BJ (cell line): ENCODE measurements around the gene RHOV. TPM values are rescaled to one million over a fixed set of nuclear protein-coding genes. Genes with fewer than 3 reads are reported as not detected.

Source experiments
- CTCF ChIA-PET: fragments of 350-600 bp; formaldehyde crosslinking; extraction: SDS; loops from one replicate; lab custom pipeline; 2021; ENCODE audit warnings: antibody characterized with exemption, inconsistent platforms; lab: Yijun Ruan, JAX
- POLR2A ChIA-PET: fragments of 300-600 bp; sonication (Branson Sonifier 250); formaldehyde crosslinking; extraction: SDS; loops from one replicate; lab custom pipeline; 2021; ENCODE audit warnings: antibody characterized with exemption; lab: Charles Lee
- DNase-seq: peaks from one replicate; pipeline ENCODE4 v3.0.0-alpha.2; 2011; ENCODE audit warnings: low read depth
- H3K27me3 ChIP-seq: 2 replicates; pipeline ENCODE4 v1.6.0; 2011; ENCODE audit warnings: low read length; ENCODE audit not compliant: control insufficient read depth, insufficient read depth
- H3K36me3 ChIP-seq: 2 replicates; pipeline ENCODE4 v1.5.1; 2011; ENCODE audit warnings: low read length; ENCODE audit not compliant: control insufficient read depth, insufficient read depth
- H3K4me3 ChIP-seq: 2 replicates; pipeline ENCODE4 v1.5.1; 2011; ENCODE audit warnings: low read depth, mild to moderate bottlenecking, control low read depth, low read length
- CTCF ChIP-seq: IDR thresholded peaks from 2 replicates; pipeline ENCODE4 v1.5.1; 2011; ENCODE audit warnings: low read depth, mild to moderate bottlenecking, control low read depth, inconsistent platforms, low read length, moderate library complexity; ENCODE audit not compliant: insufficient read depth
- polyA plus RNA-seq: library from polyadenylated mRNA; depleted of rRNA; stranded (reverse); fragments of >200 nt; gene quantifications from 2 replicates; pipeline ENCODE4 v1.2.3, GENCODE V29; 2011

The RHOV gene
- polyA plus RNA-seq, 1 experiment = 0.28 TPM

- POLR2A ChIA-PET = interaction anchor here (0.6 kb wide), 1 partner anchor 41 kb away, joined by 3 read pairs; the partner anchor contains the start of gene VPS18
- Histone ChIP-seq H3K27me3 (no peaks in the 10 kb centered on the region), H3K36me3 (no peaks in the 10 kb centered on the region), H3K4me3 (no peak overlapping the region)
- TF ChIP-seq CTCF = no peak
- CTCF ChIA-PET = interaction anchor here (1.9 kb wide), 1 partner anchor 14 kb away, joined by 10 read pairs; no protein-coding TSS in a partner anchor
- no peak for DNase-seq
Measured at GRCh38 chr15:40853241-40853890, 20.7 kb downstream of the RHOV start.

GRCh38 chr15:40852529-40852928 lies 21.5 kb downstream of the RHOV start:
- Histone ChIP-seq H3K4me3 (no peak overlapping the region), H3K27me3 (0 out of 2 replicates have a peak, but pooled peaks cover 1% of the 10 kb centered on the region), H3K36me3 (no peaks in the 10 kb centered on the region)
- TF ChIP-seq CTCF = no peak
- CTCF ChIA-PET = interaction anchor here (1.9 kb wide), 1 partner anchor 13 kb away, joined by 10 read pairs; no protein-coding TSS in a partner anchor
- POLR2A ChIA-PET = interaction anchor here (0.6 kb wide), 1 partner anchor 42 kb away, joined by 3 read pairs; the partner anchor contains the start of gene VPS18
- DNase-seq = no peak

- Histone ChIP-seq H3K27me3 (0 out of 2 replicates have a peak, but pooled peaks cover 1% of the 10 kb centered on the region), H3K4me3 (no peak overlapping the region), H3K36me3 (no peaks in the 10 kb centered on the region)
- POLR2A ChIA-PET = no interaction called here
- no peak for DNase-seq
- CTCF ChIA-PET = interaction anchor here (1.5 to 8.3 kb wide), 2 partner anchors 7 to 41 kb away, joined by 5 to 81 read pairs; no protein-coding TSS in a partner anchor
- TF ChIP-seq CTCF = no peak
Measured at GRCh38 chr15:40850576-40851112, 23.4 kb downstream of the RHOV start.

- Histone ChIP-seq H3K27me3 (peaks cover 12% of the 10 kb centered on the region), H3K4me3 (no peak overlapping the region), H3K36me3 (no peaks in the 10 kb centered on the region)
- CTCF ChIA-PET = interaction anchor here (1.7 to 8.3 kb wide), 3 partner anchors 11 to 45 kb away, joined by 8 to 81 read pairs (median 9); no protein-coding TSS in a partner anchor
- POLR2A ChIA-PET = no interaction called here
- DNase-seq = no peak
- TF ChIP-seq CTCF = no peak
Measured at GRCh38 chr15:40847223-40847961, 26.6 kb downstream of the RHOV start.

- POLR2A ChIA-PET = no interaction called here
- Histone ChIP-seq H3K36me3 (no peaks in the 10 kb centered on the region), H3K4me3 (no peak overlapping the region), H3K27me3 (peaks cover 15% of the 10 kb centered on the region)
- no peak for DNase-seq
- no peak for TF ChIP-seq CTCF
- CTCF ChIA-PET = interaction anchor here (1.7 to 8.3 kb wide), 3 partner anchors 11 to 45 kb away, joined by 8 to 81 read pairs (median 9); no protein-coding TSS in a partner anchor
Measured at GRCh38 chr15:40846841-40847222, 27.2 kb downstream of the RHOV start.
